Type B pancreatic cell (in vitro differentiated cells): ENCODE results near the gene FYN. TPM values are rescaled to one million over a fixed set of nuclear protein-coding genes. Genes with fewer than 3 reads are reported as not detected.

Experiments
- DNase-seq: peaks from one replicate; pipeline ENCODE4 v3.0.0; 2021; ENCODE audit warnings: mixed read lengths; ENCODE audit not compliant: unreplicated experiment; ENCODE audit errors: extremely low spot score
- H3K27ac Mint-ChIP-seq: 2 replicates; pipeline ENCODE4 v1.8.0; 2021; ENCODE audit warnings: mild to moderate bottlenecking, mixed read lengths
- H3K27me3 Mint-ChIP-seq: 2 replicates; pipeline ENCODE4 v1.8.0; 2021; ENCODE audit warnings: mixed read lengths
- H3K36me3 Mint-ChIP-seq: 2 replicates; pipeline ENCODE4 v1.8.0; 2021; ENCODE audit warnings: mixed read lengths
- H3K4me1 Mint-ChIP-seq: one replicate; pipeline ENCODE4 v1.8.0; 2021; ENCODE audit warnings: mixed read lengths; ENCODE audit not compliant: unreplicated experiment
- H3K4me3 Mint-ChIP-seq: 2 replicates; pipeline ENCODE4 v1.8.0; 2021; ENCODE audit warnings: mild to moderate bottlenecking, mixed read lengths
- H3K9me3 Mint-ChIP-seq: 2 replicates; pipeline ENCODE4 v1.8.0; 2021; ENCODE audit warnings: mixed read lengths
- total RNA-seq: library from RNA; stranded (reverse); gene quantifications from 2 replicates; pipeline ENCODE4 v1.2.1, GENCODE V29; 2021; ENCODE audit warnings: low replicate concordance
- TF ChIP-seq, protein P1 (sequence below): fragments of 200-600 bp; sonication (generic); conservative IDR thresholded peaks from 2 replicates; pipeline ENCODE4 v1.5.0; 2021; ENCODE audit warnings: antibody characterized with exemption, mild to moderate bottlenecking

The FYN gene
- total RNA-seq, 1 donor from 2014 or later = 131 TPM

DNA sequence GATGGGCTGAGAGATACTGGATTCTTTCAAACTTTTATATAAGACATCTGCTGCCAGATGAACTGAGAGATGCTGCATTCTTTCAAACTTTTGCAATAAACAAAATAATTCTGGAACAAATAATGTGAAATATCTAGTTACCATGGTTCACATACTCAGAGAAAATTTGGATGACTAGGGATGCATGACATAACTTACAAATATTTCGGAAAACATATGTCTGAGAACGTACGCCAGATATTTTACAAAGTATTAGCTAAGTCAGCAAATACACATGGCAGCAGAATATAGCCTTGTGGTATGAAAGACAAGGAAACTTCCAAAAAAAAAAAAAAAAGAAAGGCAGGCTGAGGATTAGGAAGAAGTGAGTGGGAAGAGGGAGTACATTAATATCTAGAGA, 154.3 kb downstream of the FYN start:
- Mint-ChIP-seq H3K27ac (peak overlapping the region; percentile 11), H3K27me3 (no peaks in the 10 kb centered on the region), H3K4me3 (no peak overlapping the region)

DNA sequence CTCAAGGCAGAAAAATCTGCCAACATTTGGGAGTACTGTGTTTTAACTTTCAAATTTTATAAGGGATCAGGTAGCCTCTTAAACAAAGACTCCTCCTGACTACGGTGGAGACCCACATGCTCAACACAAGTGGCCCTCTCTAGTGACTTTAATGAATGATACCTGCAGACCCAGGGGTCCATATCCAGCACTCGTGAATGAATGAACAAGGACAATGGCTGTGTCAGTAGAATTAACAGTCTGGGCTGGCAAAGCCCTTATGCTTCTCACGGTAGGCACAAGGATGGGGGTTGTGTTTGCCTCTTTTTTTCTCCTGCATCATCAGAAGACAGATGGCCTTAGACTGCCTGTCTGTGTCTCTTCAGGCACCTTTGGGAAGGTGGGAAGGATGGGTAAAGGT, 154.9 kb downstream of the FYN start:
- no peak overlapping the region for H3K4me3 Mint-ChIP-seq
- no peaks in the 10 kb centered on the region for H3K9me3 Mint-ChIP-seq
- no peak for DNase-seq
- no peak overlapping the region for H3K27ac Mint-ChIP-seq
- peaks cover 24% of the 10 kb centered on the region for H3K36me3 Mint-ChIP-seq
- peaks cover 14% of the 10 kb centered on the region for H3K4me1 Mint-ChIP-seq
- TF ChIP-seq, protein P1, sequence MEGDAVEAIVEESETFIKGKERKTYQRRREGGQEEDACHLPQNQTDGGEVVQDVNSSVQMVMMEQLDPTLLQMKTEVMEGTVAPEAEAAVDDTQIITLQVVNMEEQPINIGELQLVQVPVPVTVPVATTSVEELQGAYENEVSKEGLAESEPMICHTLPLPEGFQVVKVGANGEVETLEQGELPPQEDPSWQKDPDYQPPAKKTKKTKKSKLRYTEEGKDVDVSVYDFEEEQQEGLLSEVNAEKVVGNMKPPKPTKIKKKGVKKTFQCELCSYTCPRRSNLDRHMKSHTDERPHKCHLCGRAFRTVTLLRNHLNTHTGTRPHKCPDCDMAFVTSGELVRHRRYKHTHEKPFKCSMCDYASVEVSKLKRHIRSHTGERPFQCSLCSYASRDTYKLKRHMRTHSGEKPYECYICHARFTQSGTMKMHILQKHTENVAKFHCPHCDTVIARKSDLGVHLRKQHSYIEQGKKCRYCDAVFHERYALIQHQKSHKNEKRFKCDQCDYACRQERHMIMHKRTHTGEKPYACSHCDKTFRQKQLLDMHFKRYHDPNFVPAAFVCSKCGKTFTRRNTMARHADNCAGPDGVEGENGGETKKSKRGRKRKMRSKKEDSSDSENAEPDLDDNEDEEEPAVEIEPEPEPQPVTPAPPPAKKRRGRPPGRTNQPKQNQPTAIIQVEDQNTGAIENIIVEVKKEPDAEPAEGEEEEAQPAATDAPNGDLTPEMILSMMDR = no peak
- H3K27me3 Mint-ChIP-seq = no peaks in the 10 kb centered on the region

More for the DNA sequence above, 154.3 kb downstream of the FYN start:
- Mint-ChIP-seq H3K36me3 (peaks cover 24% of the 10 kb centered on the region), H3K9me3 (no peaks in the 10 kb centered on the region), H3K4me1 (peaks cover 14% of the 10 kb centered on the region)
- TF ChIP-seq, protein P1 = no peak
- no peak for DNase-seq

DNA sequence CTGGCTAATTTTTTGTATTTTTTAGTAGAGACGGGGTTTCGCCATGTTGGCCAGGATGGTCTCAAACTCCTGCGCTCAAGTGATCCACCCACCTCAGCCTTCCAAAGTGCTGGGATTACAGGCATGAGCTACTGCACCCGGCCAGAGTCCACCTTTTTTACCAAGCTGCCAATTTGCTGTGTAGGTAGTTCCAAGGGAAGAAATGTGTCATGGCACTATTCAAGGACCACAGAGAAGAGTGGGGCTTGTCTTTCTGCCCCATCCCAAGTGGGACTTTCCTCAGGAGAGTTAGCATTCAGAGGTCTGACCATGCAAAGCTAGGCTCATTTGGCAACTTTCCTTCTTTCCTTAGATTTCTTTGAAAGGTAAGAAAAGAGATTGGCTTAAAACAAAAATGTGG, 155.6 kb downstream of the FYN start:
- no peak overlapping the region for H3K4me3 Mint-ChIP-seq
- TF ChIP-seq, protein P1 = no peak
- peaks cover 15% of the 10 kb centered on the region for H3K4me1 Mint-ChIP-seq
- peaks cover 28% of the 10 kb centered on the region for H3K36me3 Mint-ChIP-seq
- DNase-seq = no peak
- H3K9me3 Mint-ChIP-seq = no peaks in the 10 kb centered on the region
- no peak overlapping the region for H3K27ac Mint-ChIP-seq
- H3K27me3 Mint-ChIP-seq = no peaks in the 10 kb centered on the region

DNA sequence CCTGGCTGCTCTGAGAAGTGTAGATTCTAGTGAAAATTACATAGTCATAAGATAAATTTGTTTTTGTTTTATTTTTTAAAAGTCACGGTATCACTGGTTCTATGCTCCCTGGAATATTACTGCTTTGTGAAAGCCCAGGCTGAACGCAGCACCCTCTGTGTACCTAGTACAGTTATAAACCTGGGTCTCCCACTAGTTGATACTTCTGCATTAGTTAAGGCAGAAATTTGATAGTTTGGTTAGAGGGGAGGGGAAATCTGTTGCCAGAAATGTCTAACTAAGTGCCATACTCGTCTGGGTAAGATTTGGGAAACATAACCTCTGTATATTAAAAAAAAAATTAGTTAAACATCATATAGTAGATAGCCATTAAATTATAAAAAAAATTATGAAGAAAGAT, 156.9 kb downstream of the FYN start:
- no peak for DNase-seq
- TF ChIP-seq, protein P1 = no peak
- Mint-ChIP-seq H3K27ac (no peak overlapping the region), H3K9me3 (no peaks in the 10 kb centered on the region), H3K4me3 (no peak overlapping the region), H3K4me1 (peaks cover 22% of the 10 kb centered on the region), H3K36me3 (peaks cover 32% of the 10 kb centered on the region), H3K27me3 (no peaks in the 10 kb centered on the region)

DNA sequence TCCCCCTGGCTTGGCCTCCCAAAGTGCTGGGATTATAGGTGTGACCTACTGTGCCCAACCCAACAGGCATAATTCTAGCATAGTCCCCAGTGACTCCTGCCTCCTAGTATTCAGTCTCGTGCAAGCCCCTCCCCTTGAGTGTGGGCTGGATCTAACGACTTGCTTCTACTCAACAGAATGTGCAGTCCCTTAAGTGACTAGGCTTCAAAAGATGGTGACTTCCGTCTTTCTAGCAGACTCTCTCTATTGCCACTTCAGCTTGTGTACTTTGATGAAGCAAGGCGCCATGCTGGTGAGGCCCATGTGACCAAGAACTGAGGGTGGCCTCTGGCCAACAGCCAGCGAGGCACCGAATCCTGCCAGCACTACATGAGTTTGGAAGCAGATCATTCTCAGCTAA, 157.9 kb downstream of the FYN start:
- Mint-ChIP-seq H3K4me1 (peaks cover 29% of the 10 kb centered on the region), H3K9me3 (no peaks in the 10 kb centered on the region), H3K27ac (peak overlapping the region; percentile 20), H3K36me3 (peaks cover 32% of the 10 kb centered on the region), H3K27me3 (no peaks in the 10 kb centered on the region), H3K4me3 (no peak overlapping the region)
- TF ChIP-seq, protein P1 = no peak
- no peak for DNase-seq
